ENCODE results near the gene WASHC4.
"Not testable (repeated sequence)": the region's sequence is repeated elsewhere in the genome, so short reads cannot be mapped to it uniquely, and the experiment has no call there.

The WASHC4 gene

GRCh38 chr12:105175397-105175990 lies 68.0 kb downstream of the WASHC4 start:
- H3K9me2 ChIP-seq (ENCODE audit: low read depth, low read length) = no peaks in the 10 kb centered on the region
- H3K4me1 ChIP-seq (ENCODE audit: insufficient read depth, low read length, severe bottlenecking) = no peaks in the 10 kb centered on the region
- no peak overlapping the region for H2AFZ ChIP-seq (ENCODE audit: low read length)
- H3K79me2 ChIP-seq (ENCODE audit: insufficient read depth, low read length) = no peaks in the 10 kb centered on the region
- no peak overlapping the region for H3K4me2 ChIP-seq (ENCODE audit: low read length)
- TF ChIP-seq CTCF (IDR thresholded peaks at IDR 0.05; ENCODE audit: low read length) = no peak
- no peak for TF ChIP-seq EZH2 (IDR thresholded peaks at IDR 0.05; ENCODE audit: borderline replicate concordance, low read length)
- no peak overlapping the region for H3K4me3 ChIP-seq (ENCODE audit: low read depth, low read length, poor library complexity, severe bottlenecking)
- H3K9ac ChIP-seq (ENCODE audit: low read length) = no peak overlapping the region
- H3K27ac ChIP-seq (ENCODE audit: low read depth, low read length, poor library complexity, severe bottlenecking) = no peak overlapping the region
- H3K9me3 ChIP-seq (ENCODE audit: low read length) = no peaks in the 10 kb centered on the region
- H3K27me3 ChIP-seq (ENCODE audit: insufficient read depth, low read length) = no peaks in the 10 kb centered on the region
- no peaks in the 10 kb centered on the region for H3F3A ChIP-seq (ENCODE audit: insufficient read depth, low read length)
- no peaks in the 10 kb centered on the region for H4K20me1 ChIP-seq (ENCODE audit: insufficient read depth, low read length)
- peaks cover 5% of the 10 kb centered on the region; the same call in 1 of the 2 replicates for H3K36me3 ChIP-seq (ENCODE audit: insufficient read depth, low read length)

GRCh38 chr12:105177208-105177607 lies 69.7 kb downstream of the WASHC4 start:
- Histone ChIP-seq H3K27me3 (ENCODE audit: insufficient read depth, low read length) (no peaks in the 10 kb centered on the region), H3K9ac (ENCODE audit: low read length) (no peak overlapping the region), H3K27ac (ENCODE audit: low read depth, low read length, poor library complexity, severe bottlenecking) (no peak overlapping the region), H3K4me2 (ENCODE audit: low read length) (no peak overlapping the region), H3K9me3 (ENCODE audit: low read length) (no peaks in the 10 kb centered on the region), H3K4me1 (ENCODE audit: insufficient read depth, low read length, severe bottlenecking) (no peaks in the 10 kb centered on the region), H3K36me3 (ENCODE audit: insufficient read depth, low read length) (peaks cover 5% of the 10 kb centered on the region; the same call in 1 of the 2 replicates), H3K9me2 (ENCODE audit: low read depth, low read length) (no peaks in the 10 kb centered on the region), H3K79me2 (ENCODE audit: insufficient read depth, low read length) (no peaks in the 10 kb centered on the region), H3K4me3 (ENCODE audit: low read depth, low read length, poor library complexity, severe bottlenecking) (no peak overlapping the region), H2AFZ (ENCODE audit: low read length) (no peak overlapping the region), H3F3A (ENCODE audit: insufficient read depth, low read length) (no peaks in the 10 kb centered on the region), H4K20me1 (ENCODE audit: insufficient read depth, low read length) (no peaks in the 10 kb centered on the region)
- TF ChIP-seq CTCF (IDR thresholded peaks at IDR 0.05; ENCODE audit: low read length) (no peak), EZH2 (IDR thresholded peaks at IDR 0.05; ENCODE audit: borderline replicate concordance, low read length) (no peak)

- H4K20me1 ChIP-seq (ENCODE audit: insufficient read depth, low read length); H2AFZ ChIP-seq (ENCODE audit: low read length); H3K36me3 ChIP-seq (ENCODE audit: insufficient read depth, low read length); H3K4me1 ChIP-seq (ENCODE audit: insufficient read depth, low read length, severe bottlenecking); H3K9me2 ChIP-seq (ENCODE audit: low read depth, low read length); H3F3A ChIP-seq (ENCODE audit: insufficient read depth, low read length); H3K4me3 ChIP-seq (ENCODE audit: low read depth, low read length, poor library complexity, severe bottlenecking); H3K27me3 ChIP-seq (ENCODE audit: insufficient read depth, low read length); H3K9ac ChIP-seq (ENCODE audit: low read length); H3K27ac ChIP-seq (ENCODE audit: low read depth, low read length, poor library complexity, severe bottlenecking); H3K4me2 ChIP-seq (ENCODE audit: low read length); H3K9me3 ChIP-seq (ENCODE audit: low read length); H3K79me2 ChIP-seq (ENCODE audit: insufficient read depth, low read length): not testable (repeated sequence)
Observed at GRCh38 chr12:105179114-105179513, 71.6 kb downstream of the WASHC4 start.

- H4K20me1 ChIP-seq (ENCODE audit: insufficient read depth, low read length); H3K27ac ChIP-seq (ENCODE audit: low read depth, low read length, poor library complexity, severe bottlenecking); H3F3A ChIP-seq (ENCODE audit: insufficient read depth, low read length); H3K9ac ChIP-seq (ENCODE audit: low read length); H3K36me3 ChIP-seq (ENCODE audit: insufficient read depth, low read length); H3K79me2 ChIP-seq (ENCODE audit: insufficient read depth, low read length); H2AFZ ChIP-seq (ENCODE audit: low read length); H3K4me1 ChIP-seq (ENCODE audit: insufficient read depth, low read length, severe bottlenecking); H3K9me2 ChIP-seq (ENCODE audit: low read depth, low read length); H3K4me3 ChIP-seq (ENCODE audit: low read depth, low read length, poor library complexity, severe bottlenecking); H3K9me3 ChIP-seq (ENCODE audit: low read length); H3K4me2 ChIP-seq (ENCODE audit: low read length); H3K27me3 ChIP-seq (ENCODE audit: insufficient read depth, low read length): not testable (repeated sequence)
Observed at GRCh38 chr12:105183406-105183805, 75.9 kb downstream of the WASHC4 start.

GRCh38 chr12:105183976-105184375 lies 76.4 kb downstream of the WASHC4 start:
- not testable (repeated sequence) for H2AFZ ChIP-seq (ENCODE audit: low read length); H3F3A ChIP-seq (ENCODE audit: insufficient read depth, low read length); H3K36me3 ChIP-seq (ENCODE audit: insufficient read depth, low read length)

More at GRCh38 chr12:105183976-105184375, 76.4 kb downstream of the WASHC4 start:
- not testable (repeated sequence) for H4K20me1 ChIP-seq (ENCODE audit: insufficient read depth, low read length); H3K27me3 ChIP-seq (ENCODE audit: insufficient read depth, low read length); H3K79me2 ChIP-seq (ENCODE audit: insufficient read depth, low read length); H3K9ac ChIP-seq (ENCODE audit: low read length); H3K4me2 ChIP-seq (ENCODE audit: low read length); H3K4me3 ChIP-seq (ENCODE audit: low read depth, low read length, poor library complexity, severe bottlenecking); H3K27ac ChIP-seq (ENCODE audit: low read depth, low read length, poor library complexity, severe bottlenecking); H3K9me3 ChIP-seq (ENCODE audit: low read length); H3K9me2 ChIP-seq (ENCODE audit: low read depth, low read length); H3K4me1 ChIP-seq (ENCODE audit: insufficient read depth, low read length, severe bottlenecking)
